Uterus (tissue), 2 donors: Measurements from ENCODE around the gene EXOC1.

Experiments
- POLR2A ChIP-seq, 2 donors: fragments of 450-650 bp; IDR thresholded peaks; one replicate each; pipeline ENCODE4 v1.6.1; 2016; ENCODE audit warnings: antibody characterized with exemption in 2 of 2, mild to moderate bottlenecking in 1 of 2, moderate library complexity in 1 of 2
- TF ChIP-seq, protein P1 (sequence below), 4 experiments: fragments of 200-600 bp in 2 of 4; fragments of 450-650 bp in 2 of 4; sonication (generic) in 2 of 4; IDR thresholded peaks; one replicate each; pipeline ENCODE4 v1.5.1; 2016 to 2019; ENCODE audit warnings: antibody characterized with exemption in 4 of 4, mild to moderate bottlenecking in 2 of 4, moderate library complexity in 1 of 4

DNA sequence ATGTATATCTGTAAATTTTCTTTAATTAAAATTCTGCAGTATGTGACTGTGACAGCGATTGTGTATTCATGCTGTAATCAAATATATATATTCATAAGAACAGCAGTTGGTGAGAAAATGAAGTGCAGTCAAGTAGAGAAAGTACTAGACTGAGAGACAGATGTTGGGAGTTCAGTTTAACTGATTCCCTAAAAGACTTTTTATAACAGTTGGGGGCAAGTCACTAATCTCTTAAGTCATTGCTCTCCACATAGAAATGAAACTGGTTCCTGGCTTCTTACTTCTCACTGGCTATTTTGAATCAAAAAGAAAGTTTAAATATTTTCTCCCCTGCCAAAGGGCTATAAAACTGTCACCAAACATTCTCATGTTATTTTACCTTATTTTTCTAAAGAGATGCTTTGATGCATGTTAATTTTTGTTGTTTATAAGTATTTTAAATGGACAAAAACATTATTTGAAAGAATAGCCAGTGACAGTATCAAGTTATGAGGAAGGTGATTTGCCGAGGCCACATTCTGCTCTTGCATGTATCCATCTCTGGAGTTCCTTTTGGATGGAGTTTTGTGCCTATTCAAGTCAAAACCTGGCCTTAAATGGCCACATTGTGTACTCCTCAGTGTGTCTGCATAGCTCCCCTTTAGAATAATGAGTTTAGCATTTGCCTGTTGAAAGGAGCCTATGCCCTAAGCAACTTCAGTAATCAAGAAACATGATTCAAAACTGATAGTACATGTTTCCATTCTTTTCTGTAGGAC lies 30.8 kb downstream of the EXOC1 start:
- TF ChIP-seq, protein P1, sequence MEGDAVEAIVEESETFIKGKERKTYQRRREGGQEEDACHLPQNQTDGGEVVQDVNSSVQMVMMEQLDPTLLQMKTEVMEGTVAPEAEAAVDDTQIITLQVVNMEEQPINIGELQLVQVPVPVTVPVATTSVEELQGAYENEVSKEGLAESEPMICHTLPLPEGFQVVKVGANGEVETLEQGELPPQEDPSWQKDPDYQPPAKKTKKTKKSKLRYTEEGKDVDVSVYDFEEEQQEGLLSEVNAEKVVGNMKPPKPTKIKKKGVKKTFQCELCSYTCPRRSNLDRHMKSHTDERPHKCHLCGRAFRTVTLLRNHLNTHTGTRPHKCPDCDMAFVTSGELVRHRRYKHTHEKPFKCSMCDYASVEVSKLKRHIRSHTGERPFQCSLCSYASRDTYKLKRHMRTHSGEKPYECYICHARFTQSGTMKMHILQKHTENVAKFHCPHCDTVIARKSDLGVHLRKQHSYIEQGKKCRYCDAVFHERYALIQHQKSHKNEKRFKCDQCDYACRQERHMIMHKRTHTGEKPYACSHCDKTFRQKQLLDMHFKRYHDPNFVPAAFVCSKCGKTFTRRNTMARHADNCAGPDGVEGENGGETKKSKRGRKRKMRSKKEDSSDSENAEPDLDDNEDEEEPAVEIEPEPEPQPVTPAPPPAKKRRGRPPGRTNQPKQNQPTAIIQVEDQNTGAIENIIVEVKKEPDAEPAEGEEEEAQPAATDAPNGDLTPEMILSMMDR (IDR thresholded peaks at IDR 0.05), result no peak
- TF ChIP-seq POLR2A (IDR thresholded peaks at IDR 0.05), result no peak
